Common myeloid progenitor, CD34-positive (primary cell): ENCODE measurements around the gene WDR44.

Experiments
- CTCF ChIA-PET: fragments of 350-600 bp; sonication (Branson Sonifier 250); formaldehyde crosslinking; loops from one replicate; lab custom pipeline; 2021; ENCODE audit warnings: antibody characterized with exemption; lab: Charles Lee
- POLR2A ChIA-PET: fragments of 350-600 bp; sonication (Branson Sonifier 250); formaldehyde crosslinking; loops from one replicate; lab custom pipeline; 2021; ENCODE audit warnings: antibody characterized with exemption; lab: Charles Lee
- DNase-seq, 3 donors: peaks; one replicate each; pipeline versions ENCODE4 v3.0.0 to v3.0.0-alpha.2; 2013
- H3K27ac ChIP-seq, 2 experiments: 1 replicate in 1 of 2; 2 replicates in 1 of 2; pipeline ENCODE4 v1.7.0; 2013; ENCODE audit warnings: inconsistent platforms in 2 of 2, low read length in 2 of 2, mild to moderate bottlenecking in 2 of 2, low read depth in 1 of 2, moderate library complexity in 1 of 2; ENCODE audit not compliant: severe bottlenecking in 2 of 2, insufficient read depth in 1 of 2, poor library complexity in 1 of 2
- H3K27me3 ChIP-seq, 5 experiments: replicated peaks in 2 of 5; 1 replicate in 3 of 5; 2 replicates in 2 of 5; pipeline versions ENCODE4 v1.6.1 to v1.7.0; 2013; ENCODE audit warnings: low read length in 4 of 5, mild to moderate bottlenecking in 2 of 5, moderate library complexity in 2 of 5, inconsistent platforms in 1 of 5; ENCODE audit not compliant: insufficient read depth in 5 of 5, control insufficient read depth in 4 of 5
- H3K36me3 ChIP-seq, 4 experiments: 1 replicate in 2 of 4; 2 replicates in 2 of 4; pipeline versions ENCODE4 v1.6.1 to v1.7.0; 2013; ENCODE audit warnings: low read length in 3 of 4, control low read depth in 1 of 4, mild to moderate bottlenecking in 1 of 4; ENCODE audit not compliant: control insufficient read depth in 4 of 4, insufficient read depth in 4 of 4
- H3K4me1 ChIP-seq, 4 experiments: 1 replicate in 3 of 4; 2 replicates in 1 of 4; pipeline versions ENCODE4 v1.6.1 to v1.7.1; 2013; ENCODE audit warnings: low read length in 3 of 4, mild to moderate bottlenecking in 3 of 4, control low read depth in 1 of 4, inconsistent platforms in 1 of 4, moderate library complexity in 1 of 4; ENCODE audit not compliant: control insufficient read depth in 4 of 4, insufficient read depth in 4 of 4; ENCODE audit errors: control extremely low read depth in 1 of 4
- H3K4me3 ChIP-seq, 7 experiments: 1 replicate in 4 of 7; 2 replicates in 3 of 7; pipeline versions ENCODE4 v1.5.1 to v1.7.0; 2013; ENCODE audit warnings: mild to moderate bottlenecking in 7 of 7, low read length in 6 of 7, moderate library complexity in 6 of 7, inconsistent platforms in 2 of 7, low read depth in 2 of 7, control low read depth in 1 of 7; ENCODE audit not compliant: insufficient read depth in 4 of 7, control insufficient read depth in 1 of 7; ENCODE audit errors: extremely low read depth in 1 of 7
- H3K9me3 ChIP-seq, 5 experiments: 1 replicate in 4 of 5; 2 replicates in 1 of 5; pipeline versions ENCODE4 v1.6.1 to v1.7.1; 2013; ENCODE audit warnings: low read length in 4 of 5, mild to moderate bottlenecking in 2 of 5, inconsistent platforms in 1 of 5, low read depth in 1 of 5, moderate library complexity in 1 of 5; ENCODE audit not compliant: control insufficient read depth in 4 of 5, insufficient read depth in 2 of 5; ENCODE audit errors: control extremely low read depth in 1 of 5
- WGBS: methylation state at CpG from one replicate; pipeline ENCODE4 v1.1.5; 2013; ENCODE audit not compliant: insufficient coverage; 5-methylcytosine and 5-hydroxymethylcytosine counted together

The WDR44 gene

GRCh38 chrX:118348186-118348810, 2.4 kb downstream of the WDR44 start:
- Histone ChIP-seq H3K36me3 (no peaks in the 10 kb centered on the region), H3K27ac (no peak overlapping the region), H3K4me3 (peak overlapping the region in 5 of 7 experiments; percentile 77 to 95 (median 89)), H3K27me3 (no peaks in the 10 kb centered on the region), H3K9me3 (peaks cover 0 to 5% (median 0%) of the 10 kb centered on the region in 5 experiments), H3K4me1 (peaks cover 9 to 17% (median 13%) of the 10 kb centered on the region in 4 experiments)
- ChIA-PET POLR2A (no interaction called here), CTCF (interaction anchor here (1.1 kb wide), 1 partner anchor 14 kb away, joined by 3 read pairs; no protein-coding TSS in a partner anchor)
- 29% methylated on average over 1 of the region's 2 CpGs for WGBS
- no peak for DNase-seq

- H3K4me1 ChIP-seq = peaks cover 9 to 17% (median 13%) of the 10 kb centered on the region in 4 experiments
- no CpG with 5 or more reads among the region's 2 CpGs for WGBS
- POLR2A ChIA-PET = no interaction called here
- no peaks in the 10 kb centered on the region for H3K36me3 ChIP-seq
- H3K27ac ChIP-seq = no peak overlapping the region
- no peak for DNase-seq
- H3K9me3 ChIP-seq = peaks cover 0 to 5% (median 0%) of the 10 kb centered on the region in 5 experiments
- H3K27me3 ChIP-seq = no peaks in the 10 kb centered on the region
- CTCF ChIA-PET = interaction anchor here (0.6 kb wide), 1 partner anchor 23 kb away, joined by 3 read pairs; no protein-coding TSS in a partner anchor
- H3K4me3 ChIP-seq = no peak overlapping the region
Observed at GRCh38 chrX:118349188-118349587, 3.3 kb downstream of the WDR44 start.

GRCh38 chrX:118350221-118350620, 4.3 kb downstream of the WDR44 start:
- peaks cover 6 to 17% (median 12%) of the 10 kb centered on the region in 4 experiments for H3K4me1 ChIP-seq
- WGBS = 29% methylated on average over 3 of the region's 6 CpGs
- peak overlapping the region in 4 of 7 experiments; percentile 16 to 48 (median 21) for H3K4me3 ChIP-seq
- H3K27ac ChIP-seq = peak overlapping the region in 1 of 2 experiments; percentile 19
- no peaks in the 10 kb centered on the region for H3K36me3 ChIP-seq
- ChIA-PET CTCF (interaction anchor here (0.8 kb wide), 1 partner anchor 9 kb away, joined by 3 read pairs; no protein-coding TSS in a partner anchor), POLR2A (no interaction called here)
- peaks cover 0 to 5% (median 0%) of the 10 kb centered on the region in 5 experiments for H3K9me3 ChIP-seq
- DNase-seq = peak in 2 of 3 donors; percentile 47 to 59
- no peaks in the 10 kb centered on the region for H3K27me3 ChIP-seq

GRCh38 chrX:118350706-118351105, 4.8 kb downstream of the WDR44 start:
- POLR2A ChIA-PET = no interaction called here
- H3K27ac ChIP-seq = peak overlapping the region in 1 of 2 experiments; percentile 19
- WGBS = no CpG with 5 or more reads among the region's 1 CpG
- H3K4me3 ChIP-seq = peak overlapping the region in 1 of 7 experiments; percentile 48
- peaks cover 0 to 5% (median 0%) of the 10 kb centered on the region in 5 experiments for H3K9me3 ChIP-seq
- H3K4me1 ChIP-seq = peaks cover 6 to 17% (median 11%) of the 10 kb centered on the region in 4 experiments
- no peaks in the 10 kb centered on the region for H3K27me3 ChIP-seq
- no peaks in the 10 kb centered on the region for H3K36me3 ChIP-seq
- CTCF ChIA-PET = interaction anchor here (0.8 kb wide), 1 partner anchor 19 kb away, joined by 3 read pairs; no protein-coding TSS in a partner anchor
- DNase-seq = peak in 2 of 3 donors; percentile 41 to 45

GRCh38 chrX:118352566-118352965, 6.7 kb downstream of the WDR44 start:
- H3K4me1 ChIP-seq = peaks cover 6 to 14% (median 10%) of the 10 kb centered on the region in 4 experiments

GRCh38 chrX:118353081-118353850, 7.4 kb downstream of the WDR44 start:
- CTCF ChIA-PET = interaction anchor here (1.1 kb wide), 1 partner anchor 9 kb away, joined by 3 read pairs; no protein-coding TSS in a partner anchor
- DNase-seq = peak in 2 of 3 donors; percentile 13 to 33
- H3K27me3 ChIP-seq = no peaks in the 10 kb centered on the region
- H3K4me1 ChIP-seq = peaks cover 2 to 8% (median 6%) of the 10 kb centered on the region in 4 experiments
- H3K9me3 ChIP-seq = no peaks in the 10 kb centered on the region
- POLR2A ChIA-PET = no interaction called here
- no peaks in the 10 kb centered on the region for H3K36me3 ChIP-seq
- WGBS = 91% methylated on average over 3 of the region's 4 CpGs
- no peak overlapping the region for H3K27ac ChIP-seq
- no peak overlapping the region for H3K4me3 ChIP-seq

More at GRCh38 chrX:118352566-118352965, 6.7 kb downstream of the WDR44 start:
- POLR2A ChIA-PET = no interaction called here
- Histone ChIP-seq H3K27me3 (no peaks in the 10 kb centered on the region), H3K27ac (no peak overlapping the region), H3K36me3 (no peaks in the 10 kb centered on the region), H3K9me3 (no peaks in the 10 kb centered on the region), H3K4me3 (no peak overlapping the region)
- CTCF ChIA-PET = no interaction called here
- DNase-seq = no peak
